Peyer's patch (tissue), 4 donors: ENCODE measurements around the gene RBBP9. TPM values are rescaled to one million over a fixed set of nuclear protein-coding genes. Genes with fewer than 3 reads are reported as not detected.

Source experiments
- DNase-seq, 3 donors: peaks; one replicate each; pipeline ENCODE4 v3.0.0-alpha.2; 2017 to 2019
- H3K27ac ChIP-seq, 4 donors: fragments of 200-600 bp; sonication (generic); one replicate each; pipeline ENCODE4 v1.5.1; 2016 to 2019
- H3K27me3 ChIP-seq, 2 donors: fragments of 200-600 bp; sonication (generic); one replicate each; pipeline ENCODE4 v1.5.1; 2019
- H3K36me3 ChIP-seq, 3 donors: fragments of 200-600 bp; sonication (generic); one replicate each; pipeline ENCODE4 v1.5.1; 2016 to 2019
- H3K4me1 ChIP-seq, 4 donors: fragments of 200-600 bp; sonication (generic); one replicate each; pipeline ENCODE4 v1.5.1; 2016 to 2019
- H3K4me3 ChIP-seq, 4 donors: fragments of 200-600 bp; sonication (generic); 1 replicate in 3 of 4; 2 replicates in 1 of 4; pipeline ENCODE4 v1.5.1; 2016 to 2019; ENCODE audit warnings: mild to moderate bottlenecking in 1 of 4
- H3K9me3 ChIP-seq, 4 donors: fragments of 200-600 bp; sonication (generic); one replicate each; pipeline ENCODE4 v1.5.1; 2016 to 2019; ENCODE audit warnings: mild to moderate bottlenecking in 1 of 4
- CTCF ChIP-seq, 6 experiments: fragments of 450-650 bp in 4 of 6; fragments of 200-600 bp in 2 of 6; sonication (generic) in 1 of 6; IDR thresholded peaks; one replicate each; pipeline ENCODE4 v1.5.1; 2017 to 2019; ENCODE audit warnings: antibody characterized with exemption in 6 of 6, mild to moderate bottlenecking in 3 of 6, moderate library complexity in 1 of 6
- POLR2A ChIP-seq, 2 donors: fragments of 450-650 bp; IDR thresholded peaks; one replicate each; pipeline ENCODE4 v1.5.1; 2017; ENCODE audit warnings: antibody characterized with exemption in 2 of 2, mild to moderate bottlenecking in 2 of 2, moderate library complexity in 2 of 2
- small RNA-seq, 2 donors: library from RNA; depleted of rRNA; stranded (forward); fragments of <200 nt; gene quantifications; one replicate each; pipeline ENCODE3, GENCODE V24; 2016
- total RNA-seq, 4 donors: library from RNA; depleted of rRNA; stranded (reverse); fragments of >200 nt; gene quantifications; one replicate each; pipeline ENCODE4 v1.1.0, GENCODE V29; 2016

The RBBP9 gene
- total RNA-seq, 4 donors from 2014 or later = 6.2 to 14.9 (median 12.8) TPM

GRCh38 chr20:18465536-18466200, 31.4 kb downstream of the RBBP9 start:
- Histone ChIP-seq H3K27me3 (no peaks in the 10 kb centered on the region), H3K27ac (no peak overlapping the region), H3K4me3 (peak overlapping the region in 1 of 4 donors; percentile 82), H3K4me1 (peaks cover 0 to 12% (median 11%) of the 10 kb centered on the region in 4 donors), H3K36me3 (peaks cover 0 to 7% (median 0%) of the 10 kb centered on the region in 3 donors), H3K9me3 (no peaks in the 10 kb centered on the region)
- TF ChIP-seq POLR2A (IDR thresholded peaks at IDR 0.05) = no peak
- no peak for TF ChIP-seq CTCF (IDR thresholded peaks at IDR 0.05)
- DNase-seq = no peak

DNA sequence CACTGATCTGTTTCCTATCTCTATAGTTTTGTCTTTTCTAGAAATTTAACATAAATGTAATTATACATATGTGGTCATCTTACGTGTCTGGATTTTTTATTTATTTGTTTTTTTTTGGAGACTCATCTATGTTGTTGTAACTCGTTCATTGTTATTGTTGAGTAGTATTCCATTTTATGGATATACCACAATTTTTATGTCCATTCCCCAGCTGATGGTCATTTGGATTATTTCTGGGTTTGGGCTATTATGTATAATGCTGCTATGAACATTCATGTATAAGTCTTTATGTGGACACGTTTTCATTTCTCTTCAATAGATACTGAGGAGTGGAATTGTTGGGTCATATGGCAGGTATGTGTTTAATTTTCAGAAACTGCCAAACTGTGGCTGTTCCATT, 40.4 kb downstream of the RBBP9 start:
- DNase-seq = no peak
- TF ChIP-seq CTCF (IDR thresholded peaks at IDR 0.05) (no peak), POLR2A (IDR thresholded peaks at IDR 0.05) (no peak)
- H3K4me1 ChIP-seq = no peaks in the 10 kb centered on the region
- no peaks in the 10 kb centered on the region for H3K27me3 ChIP-seq
- H3K4me3 ChIP-seq = no peak overlapping the region
- no peaks in the 10 kb centered on the region for H3K9me3 ChIP-seq
- H3K27ac ChIP-seq = no peak overlapping the region
- no peaks in the 10 kb centered on the region for H3K36me3 ChIP-seq

- no peak for TF ChIP-seq POLR2A (IDR thresholded peaks at IDR 0.05)
- TF ChIP-seq CTCF (IDR thresholded peaks at IDR 0.05) = no peak
- H3K27ac ChIP-seq = no peak overlapping the region
- H3K36me3 ChIP-seq = no peaks in the 10 kb centered on the region
- no peak for DNase-seq
- H3K9me3 ChIP-seq = no peaks in the 10 kb centered on the region
- no peak overlapping the region for H3K4me3 ChIP-seq
- no peaks in the 10 kb centered on the region for H3K4me1 ChIP-seq
- H3K27me3 ChIP-seq = no peaks in the 10 kb centered on the region
Observed at GRCh38 chr20:18443886-18444285, 53.1 kb downstream of the RBBP9 start.

DNA sequence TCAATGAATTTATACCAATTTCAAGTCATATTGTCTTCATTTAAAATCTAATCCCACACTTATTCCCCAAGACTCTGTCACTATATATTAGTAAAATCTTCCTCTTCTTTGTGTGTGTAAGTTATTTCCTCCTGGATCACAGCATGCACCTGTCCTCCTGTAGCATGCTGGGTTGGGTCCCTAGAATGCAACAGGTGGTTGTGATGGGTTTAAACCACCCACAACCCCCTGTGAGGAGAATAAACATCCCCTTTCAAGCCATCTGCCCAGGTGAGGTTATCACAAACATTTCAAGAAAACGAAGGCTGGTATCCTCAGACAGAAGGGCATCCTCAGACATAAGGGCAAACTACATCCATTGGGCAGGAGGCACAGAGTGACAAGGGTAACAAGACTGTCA, 56.6 kb downstream of the RBBP9 start:
- Histone ChIP-seq H3K36me3 (no peaks in the 10 kb centered on the region), H3K27me3 (no peaks in the 10 kb centered on the region), H3K4me3 (no peak overlapping the region), H3K27ac (no peak overlapping the region), H3K9me3 (no peaks in the 10 kb centered on the region), H3K4me1 (no peaks in the 10 kb centered on the region)
- no peak for DNase-seq
- no peak for TF ChIP-seq POLR2A (IDR thresholded peaks at IDR 0.05)

GRCh38 chr20:18436847-18437246, 60.2 kb downstream of the RBBP9 start:
- Histone ChIP-seq H3K36me3 (no peaks in the 10 kb centered on the region), H3K9me3 (no peaks in the 10 kb centered on the region), H3K4me3 (no peak overlapping the region), H3K27ac (no peak overlapping the region), H3K27me3 (no peaks in the 10 kb centered on the region), H3K4me1 (no peaks in the 10 kb centered on the region)
- TF ChIP-seq CTCF (IDR thresholded peaks at IDR 0.05) (no peak), POLR2A (IDR thresholded peaks at IDR 0.05) (no peak)
- DNase-seq = no peak

Small RNA genes lying within 50 kb of the gene (small RNA-seq; reads per million reads assigned to genes)
- gene MIR3192 = 0 reads per million in 2 donors

Other genes starting within 250 kb of the RBBP9 start
- 10 to 100 TPM; 11.4 to 23.1 (median 15.6) TPM for gene ZNF133, start 208.7 kb downstream of the RBBP9 start, total RNA-seq
- 1 to 10 TPM; 1.6 to 5.0 (median 2.1) TPM for gene DZANK1, start 30.2 kb downstream of the RBBP9 start, total RNA-seq
- gene POLR3F, start 29.8 kb downstream of the RBBP9 start, total RNA-seq = 1 to 10 TPM; 7.4 to 9.9 (median 8.6) TPM
- 10 to 100 TPM; 31.3 to 43.7 (median 36.0) TPM for gene SEC23B, start 10.7 kb upstream of the RBBP9 start, total RNA-seq
- 10 to 100 TPM; 19.8 to 72.9 (median 61.8) TPM for gene SMIM26, start 70.2 kb upstream of the RBBP9 start, total RNA-seq
- 10 to 100 TPM in 2 of 4 donors, 1 to 10 TPM in 2; 6.0 to 18.8 (median 10.2) TPM for gene DTD1, start 90.8 kb upstream of the RBBP9 start, total RNA-seq